ENCODE data around the gene STK17B. TPM values are rescaled to one million over a fixed set of nuclear protein-coding genes. Genes with fewer than 3 reads are reported as not detected.

Gene STK17B
- total RNA-seq, 6 experiments from 2014 or later, result 26.7 to 39.8 (median 32.5) TPM

DNA sequence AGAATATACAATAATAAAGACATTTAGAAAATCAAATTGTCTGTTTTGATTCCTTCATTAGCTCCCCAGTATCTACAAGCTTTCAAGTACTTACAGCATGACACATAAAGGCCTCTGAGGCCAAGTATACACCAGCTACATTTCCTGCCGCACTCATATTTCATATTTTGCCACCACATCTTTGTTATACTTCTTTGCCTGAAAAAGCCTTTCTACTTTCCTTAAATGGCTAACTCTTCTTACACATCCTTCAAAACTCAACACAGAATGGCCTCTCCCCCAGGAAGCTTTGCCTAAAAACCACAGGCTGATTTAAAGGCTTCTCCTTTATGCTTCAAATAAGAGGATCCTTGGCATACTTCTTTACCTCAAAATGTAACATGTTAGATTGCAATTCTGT is 4.5 kb downstream of the STK17B start:
- H3K9me3 Mint-ChIP-seq, result no peaks in the 10 kb centered on the region
- H3K4me3 Mint-ChIP-seq, result peak overlapping the region; percentile 94
- H3K36me3 Mint-ChIP-seq (ENCODE audit: low read depth), result peaks cover 42% of the 10 kb centered on the region
- H3K4me1 Mint-ChIP-seq (ENCODE audit: low read depth), result peaks cover 70% of the 10 kb centered on the region
- TF ChIP-seq, protein P1, sequence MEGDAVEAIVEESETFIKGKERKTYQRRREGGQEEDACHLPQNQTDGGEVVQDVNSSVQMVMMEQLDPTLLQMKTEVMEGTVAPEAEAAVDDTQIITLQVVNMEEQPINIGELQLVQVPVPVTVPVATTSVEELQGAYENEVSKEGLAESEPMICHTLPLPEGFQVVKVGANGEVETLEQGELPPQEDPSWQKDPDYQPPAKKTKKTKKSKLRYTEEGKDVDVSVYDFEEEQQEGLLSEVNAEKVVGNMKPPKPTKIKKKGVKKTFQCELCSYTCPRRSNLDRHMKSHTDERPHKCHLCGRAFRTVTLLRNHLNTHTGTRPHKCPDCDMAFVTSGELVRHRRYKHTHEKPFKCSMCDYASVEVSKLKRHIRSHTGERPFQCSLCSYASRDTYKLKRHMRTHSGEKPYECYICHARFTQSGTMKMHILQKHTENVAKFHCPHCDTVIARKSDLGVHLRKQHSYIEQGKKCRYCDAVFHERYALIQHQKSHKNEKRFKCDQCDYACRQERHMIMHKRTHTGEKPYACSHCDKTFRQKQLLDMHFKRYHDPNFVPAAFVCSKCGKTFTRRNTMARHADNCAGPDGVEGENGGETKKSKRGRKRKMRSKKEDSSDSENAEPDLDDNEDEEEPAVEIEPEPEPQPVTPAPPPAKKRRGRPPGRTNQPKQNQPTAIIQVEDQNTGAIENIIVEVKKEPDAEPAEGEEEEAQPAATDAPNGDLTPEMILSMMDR (IDR thresholded peaks at IDR 0.05), result no peak
- peak; percentile 41 for DNase-seq
- peak overlapping the region; percentile 66 for H3K27ac Mint-ChIP-seq
- H3K27me3 Mint-ChIP-seq (ENCODE audit: insufficient read depth), result peaks cover 2% of the 10 kb centered on the region; the same call in 1 of the 2 replicates

GRCh38 chr2:196165016-196165415 is 6.4 kb downstream of the STK17B start:
- Mint-ChIP-seq H3K36me3 (ENCODE audit: low read depth) (peaks cover 35% of the 10 kb centered on the region), H3K9me3 (no peaks in the 10 kb centered on the region), H3K4me1 (ENCODE audit: low read depth) (peaks cover 83% of the 10 kb centered on the region), H3K4me3 (no peak overlapping the region), H3K27ac (peak overlapping the region; percentile 53; the same call in 1 of the 2 replicates), H3K27me3 (ENCODE audit: insufficient read depth) (peaks cover 2% of the 10 kb centered on the region; the same call in 1 of the 2 replicates)
- DNase-seq, result no peak
- TF ChIP-seq, protein P1 (IDR thresholded peaks at IDR 0.05), result no peak

DNA sequence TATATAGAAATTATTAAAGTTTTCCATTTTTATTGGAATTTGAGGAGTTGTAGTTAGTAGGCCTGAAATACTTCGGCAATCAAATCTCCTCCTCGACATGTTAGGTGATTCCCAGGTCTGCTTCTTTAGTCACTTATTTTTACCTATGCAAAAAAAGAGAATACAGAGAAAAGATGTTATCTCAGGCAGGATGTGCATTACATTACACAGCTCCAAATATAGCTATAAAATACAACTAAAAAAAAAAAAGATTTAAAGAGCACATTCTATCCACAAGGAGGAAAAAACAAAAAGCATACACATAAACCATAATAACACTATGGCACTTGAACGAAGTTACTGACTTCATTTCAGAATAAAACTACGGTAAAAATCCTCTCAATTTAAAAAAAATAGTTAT is 8.1 kb downstream of the STK17B start:
- Mint-ChIP-seq H3K4me1 (ENCODE audit: low read depth) (peaks cover 70% of the 10 kb centered on the region), H3K36me3 (ENCODE audit: low read depth) (peaks cover 26% of the 10 kb centered on the region), H3K27ac (no peak overlapping the region), H3K9me3 (no peaks in the 10 kb centered on the region), H3K27me3 (ENCODE audit: insufficient read depth) (peaks cover 2% of the 10 kb centered on the region; the same call in 1 of the 2 replicates), H3K4me3 (no peak overlapping the region)
- no peak for DNase-seq
- TF ChIP-seq, protein P1 (IDR thresholded peaks at IDR 0.05), result peak; percentile 50

DNA sequence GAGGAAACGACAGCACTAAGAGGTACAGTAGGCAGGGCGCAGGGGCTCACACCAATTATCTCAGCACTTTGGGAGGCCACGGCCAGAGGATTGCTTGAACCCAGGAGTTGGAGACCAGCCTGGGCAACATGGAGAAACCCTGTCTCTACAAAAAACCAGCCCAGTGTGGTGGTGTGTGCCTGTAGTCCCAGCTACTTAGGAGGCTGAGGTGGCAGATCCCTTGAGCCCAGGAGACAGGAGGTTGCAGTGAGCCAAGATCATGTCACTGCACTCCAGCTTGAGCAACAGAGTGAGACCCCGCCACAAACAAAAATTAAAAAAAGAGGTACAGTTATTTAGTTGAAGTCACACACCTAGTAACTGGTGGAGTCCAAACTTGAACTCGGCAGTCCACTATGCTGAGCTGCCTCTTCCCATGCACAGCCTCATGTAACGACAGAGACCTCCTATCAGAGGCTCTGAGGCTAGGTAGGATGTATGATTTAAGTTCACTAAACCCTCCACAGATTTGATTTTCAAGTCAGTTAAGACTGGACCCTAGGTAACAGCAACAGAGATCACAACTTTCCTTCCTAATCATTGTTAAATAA is 8.7 kb downstream of the STK17B start:
- DNase-seq, result no peak
- peaks cover 68% of the 10 kb centered on the region for H3K4me1 Mint-ChIP-seq (ENCODE audit: low read depth)
- H3K27ac Mint-ChIP-seq, result peak overlapping the region; percentile 54
- peaks cover 26% of the 10 kb centered on the region for H3K36me3 Mint-ChIP-seq (ENCODE audit: low read depth)
- TF ChIP-seq, protein P1 (IDR thresholded peaks at IDR 0.05), result no peak
- H3K27me3 Mint-ChIP-seq (ENCODE audit: insufficient read depth), result peaks cover 2% of the 10 kb centered on the region; the same call in 1 of the 2 replicates
- H3K4me3 Mint-ChIP-seq, result no peak overlapping the region
- H3K9me3 Mint-ChIP-seq, result no peaks in the 10 kb centered on the region

- H3K4me3 Mint-ChIP-seq, result 0 out of 2 replicates have a peak overlapping the region, but pooled peaks have one; percentile 28
- H3K4me1 Mint-ChIP-seq (ENCODE audit: low read depth), result peaks cover 50% of the 10 kb centered on the region
- TF ChIP-seq, protein P1 (IDR thresholded peaks at IDR 0.05), result no peak
- H3K36me3 Mint-ChIP-seq (ENCODE audit: low read depth), result peaks cover 31% of the 10 kb centered on the region
- H3K27ac Mint-ChIP-seq, result peak overlapping the region; percentile 18; the same call in 1 of the 2 replicates
- no peaks in the 10 kb centered on the region for H3K27me3 Mint-ChIP-seq (ENCODE audit: insufficient read depth)
- DNase-seq, result no peak
- no peaks in the 10 kb centered on the region for H3K9me3 Mint-ChIP-seq
Observed at GRCh38 chr2:196160946-196161345, 10.4 kb downstream of the STK17B start.

All from HFFc6 (cell line).